Measurements from ENCODE around the gene HAUS7.

The HAUS7 gene

GRCh38 chrX:153435845-153436244 lies 34.5 kb downstream of the HAUS7 start:
- Histone ChIP-seq H3K4me3 (ENCODE audit: low read depth in 1 of 5, low read length in 5 of 5) (no peak overlapping the region), H3K36me3 (ENCODE audit: control insufficient read depth in 5 of 5, insufficient read depth in 5 of 5, low read length in 5 of 5) (no peaks in the 10 kb centered on the region), H3K27ac (ENCODE audit: low read depth, low read length) (no peak overlapping the region), H3K9me3 (ENCODE audit: control insufficient read depth in 5 of 5, low read length in 5 of 5) (peaks cover 3 to 20% (median 13%) of the 10 kb centered on the region in 5 donors), H3K4me1 (ENCODE audit: control insufficient read depth in 5 of 5, insufficient read depth in 5 of 5, low read length in 5 of 5) (peaks cover 0 to 6% (median 2%) of the 10 kb centered on the region in 5 donors), H3K27me3 (ENCODE audit: control insufficient read depth in 5 of 5, insufficient read depth in 4 of 5, low read length in 5 of 5) (peaks cover 7 to 24% (median 20%) of the 10 kb centered on the region in 5 donors), H3K9ac (ENCODE audit: low read length in 5 of 5) (no peak overlapping the region)

- peaks cover 5 to 19% (median 16%) of the 10 kb centered on the region in 5 donors for H3K27me3 ChIP-seq (ENCODE audit: control insufficient read depth in 5 of 5, insufficient read depth in 4 of 5, low read length in 5 of 5)
- peaks cover 6 to 16% (median 12%) of the 10 kb centered on the region in 5 donors for H3K9me3 ChIP-seq (ENCODE audit: control insufficient read depth in 5 of 5, low read length in 5 of 5)
- H3K9ac ChIP-seq (ENCODE audit: low read length in 5 of 5), result no peak overlapping the region
- H3K4me3 ChIP-seq (ENCODE audit: low read depth in 1 of 5, low read length in 5 of 5), result no peak overlapping the region
- H3K27ac ChIP-seq (ENCODE audit: low read depth, low read length), result no peak overlapping the region
- no peaks in the 10 kb centered on the region for H3K36me3 ChIP-seq (ENCODE audit: control insufficient read depth in 5 of 5, insufficient read depth in 5 of 5, low read length in 5 of 5)
- peaks cover 0 to 6% (median 2%) of the 10 kb centered on the region in 5 donors for H3K4me1 ChIP-seq (ENCODE audit: control insufficient read depth in 5 of 5, insufficient read depth in 5 of 5, low read length in 5 of 5)
These were observed 35.6 kb downstream of the HAUS7 start for GRCh38 chrX:153434801-153435200.

GRCh38 chrX:153433781-153434285 lies 36.5 kb downstream of the HAUS7 start:
- Histone ChIP-seq H3K27ac (ENCODE audit: low read depth, low read length) (no peak overlapping the region), H3K9ac (ENCODE audit: low read length in 5 of 5) (no peak overlapping the region), H3K27me3 (ENCODE audit: control insufficient read depth in 5 of 5, insufficient read depth in 4 of 5, low read length in 5 of 5) (peaks cover 5 to 16% (median 15%) of the 10 kb centered on the region in 5 donors), H3K4me3 (ENCODE audit: low read depth in 1 of 5, low read length in 5 of 5) (no peak overlapping the region), H3K36me3 (ENCODE audit: control insufficient read depth in 5 of 5, insufficient read depth in 5 of 5, low read length in 5 of 5) (no peaks in the 10 kb centered on the region), H3K9me3 (ENCODE audit: control insufficient read depth in 5 of 5, low read length in 5 of 5) (peaks cover 3 to 12% (median 10%) of the 10 kb centered on the region in 5 donors), H3K4me1 (ENCODE audit: control insufficient read depth in 5 of 5, insufficient read depth in 5 of 5, low read length in 5 of 5) (peaks cover 0 to 6% (median 2%) of the 10 kb centered on the region in 5 donors)

- Histone ChIP-seq H3K36me3 (ENCODE audit: control insufficient read depth in 5 of 5, insufficient read depth in 5 of 5, low read length in 5 of 5) (no peaks in the 10 kb centered on the region), H3K9me3 (ENCODE audit: control insufficient read depth in 5 of 5, low read length in 5 of 5) (peaks cover 3 to 12% (median 10%) of the 10 kb centered on the region in 5 donors), H3K27me3 (ENCODE audit: control insufficient read depth in 5 of 5, insufficient read depth in 4 of 5, low read length in 5 of 5) (peaks cover 5 to 16% (median 12%) of the 10 kb centered on the region in 5 donors), H3K9ac (ENCODE audit: low read length in 5 of 5) (no peak overlapping the region), H3K4me3 (ENCODE audit: low read depth in 1 of 5, low read length in 5 of 5) (no peak overlapping the region), H3K27ac (ENCODE audit: low read depth, low read length) (no peak overlapping the region), H3K4me1 (ENCODE audit: control insufficient read depth in 5 of 5, insufficient read depth in 5 of 5, low read length in 5 of 5) (peaks cover 0 to 6% (median 0%) of the 10 kb centered on the region in 5 donors)
These were observed 37.2 kb downstream of the HAUS7 start for GRCh38 chrX:153433161-153433680.

- peaks cover 3 to 12% (median 10%) of the 10 kb centered on the region in 5 donors for H3K9me3 ChIP-seq (ENCODE audit: control insufficient read depth in 5 of 5, low read length in 5 of 5)
- H3K27me3 ChIP-seq (ENCODE audit: control insufficient read depth in 5 of 5, insufficient read depth in 4 of 5, low read length in 5 of 5), result peaks cover 5 to 16% (median 10%) of the 10 kb centered on the region in 5 donors
- H3K36me3 ChIP-seq (ENCODE audit: control insufficient read depth in 5 of 5, insufficient read depth in 5 of 5, low read length in 5 of 5), result no peaks in the 10 kb centered on the region
- no peak overlapping the region for H3K9ac ChIP-seq (ENCODE audit: low read length in 5 of 5)
- peak overlapping the region in 1 of 5 donors; percentile 20 for H3K4me3 ChIP-seq (ENCODE audit: low read depth in 1 of 5, low read length in 5 of 5)
- peaks cover 0 to 6% (median 0%) of the 10 kb centered on the region in 5 donors for H3K4me1 ChIP-seq (ENCODE audit: control insufficient read depth in 5 of 5, insufficient read depth in 5 of 5, low read length in 5 of 5)
- no peak overlapping the region for H3K27ac ChIP-seq (ENCODE audit: low read depth, low read length)
These were observed 39.6 kb downstream of the HAUS7 start for GRCh38 chrX:153430796-153431195.

GRCh38 chrX:153426204-153426603 lies 44.2 kb downstream of the HAUS7 start:
- Histone ChIP-seq H3K4me1 (ENCODE audit: control insufficient read depth in 5 of 5, insufficient read depth in 5 of 5, low read length in 5 of 5) (peaks cover 0 to 12% (median 8%) of the 10 kb centered on the region in 5 donors), H3K9ac (ENCODE audit: low read length in 5 of 5) (no peak overlapping the region), H3K9me3 (ENCODE audit: control insufficient read depth in 5 of 5, low read length in 5 of 5) (peaks cover 3 to 8% (median 7%) of the 10 kb centered on the region in 5 donors), H3K36me3 (ENCODE audit: control insufficient read depth in 5 of 5, insufficient read depth in 5 of 5, low read length in 5 of 5) (peaks cover 0 to 10% (median 6%) of the 10 kb centered on the region in 5 donors), H3K27ac (ENCODE audit: low read depth, low read length) (no peak overlapping the region), H3K4me3 (ENCODE audit: low read depth in 1 of 5, low read length in 5 of 5) (no peak overlapping the region), H3K27me3 (ENCODE audit: control insufficient read depth in 5 of 5, insufficient read depth in 4 of 5, low read length in 5 of 5) (peaks cover 0 to 12% (median 9%) of the 10 kb centered on the region in 5 donors)

- Histone ChIP-seq H3K27ac (ENCODE audit: low read depth, low read length) (no peak overlapping the region), H3K9me3 (ENCODE audit: control insufficient read depth in 5 of 5, low read length in 5 of 5) (no peaks in the 10 kb centered on the region), H3K36me3 (ENCODE audit: control insufficient read depth in 5 of 5, insufficient read depth in 5 of 5, low read length in 5 of 5) (peaks cover 0 to 29% (median 15%) of the 10 kb centered on the region in 5 donors), H3K4me1 (ENCODE audit: control insufficient read depth in 5 of 5, insufficient read depth in 5 of 5, low read length in 5 of 5) (peaks cover 0 to 12% (median 8%) of the 10 kb centered on the region in 5 donors), H3K4me3 (ENCODE audit: low read depth in 1 of 5, low read length in 5 of 5) (no peak overlapping the region), H3K9ac (ENCODE audit: low read length in 5 of 5) (no peak overlapping the region), H3K27me3 (ENCODE audit: control insufficient read depth in 5 of 5, insufficient read depth in 4 of 5, low read length in 5 of 5) (peaks cover 0 to 13% (median 6%) of the 10 kb centered on the region in 5 donors)
These were observed 46.7 kb downstream of the HAUS7 start for GRCh38 chrX:153423652-153424051.

- no peak overlapping the region for H3K4me3 ChIP-seq (ENCODE audit: low read depth in 1 of 5, low read length in 5 of 5)
- H3K9ac ChIP-seq (ENCODE audit: low read length in 5 of 5), result no peak overlapping the region
- H3K27me3 ChIP-seq (ENCODE audit: control insufficient read depth in 5 of 5, insufficient read depth in 4 of 5, low read length in 5 of 5), result peaks cover 0 to 16% (median 11%) of the 10 kb centered on the region in 5 donors
- H3K4me1 ChIP-seq (ENCODE audit: control insufficient read depth in 5 of 5, insufficient read depth in 5 of 5, low read length in 5 of 5), result peaks cover under 1 to 23% (median 14%) of the 10 kb centered on the region in 5 donors
- peaks cover 0 to 29% (median 15%) of the 10 kb centered on the region in 5 donors for H3K36me3 ChIP-seq (ENCODE audit: control insufficient read depth in 5 of 5, insufficient read depth in 5 of 5, low read length in 5 of 5)
- H3K9me3 ChIP-seq (ENCODE audit: control insufficient read depth in 5 of 5, low read length in 5 of 5), result no peaks in the 10 kb centered on the region
- no peak overlapping the region for H3K27ac ChIP-seq (ENCODE audit: low read depth, low read length)
These were observed 48.5 kb downstream of the HAUS7 start for GRCh38 chrX:153421856-153422255.

GRCh38 chrX:153420851-153421599 lies 49.4 kb downstream of the HAUS7 start:
- Histone ChIP-seq H3K9ac (ENCODE audit: low read length in 5 of 5) (no peak overlapping the region), H3K4me1 (ENCODE audit: control insufficient read depth in 5 of 5, insufficient read depth in 5 of 5, low read length in 5 of 5) (peaks cover 2 to 30% (median 21%) of the 10 kb centered on the region in 5 donors), H3K27ac (ENCODE audit: low read depth, low read length) (no peak overlapping the region), H3K36me3 (ENCODE audit: control insufficient read depth in 5 of 5, insufficient read depth in 5 of 5, low read length in 5 of 5) (peaks cover 0 to 29% (median 15%) of the 10 kb centered on the region in 5 donors), H3K4me3 (ENCODE audit: low read depth in 1 of 5, low read length in 5 of 5) (no peak overlapping the region), H3K27me3 (ENCODE audit: control insufficient read depth in 5 of 5, insufficient read depth in 4 of 5, low read length in 5 of 5) (peaks cover 0 to 16% (median 11%) of the 10 kb centered on the region in 5 donors), H3K9me3 (ENCODE audit: control insufficient read depth in 5 of 5, low read length in 5 of 5) (no peaks in the 10 kb centered on the region)

GRCh38 chrX:153417637-153418036 lies 52.7 kb downstream of the HAUS7 start:
- peaks cover 0 to 29% (median 12%) of the 10 kb centered on the region in 5 donors for H3K36me3 ChIP-seq (ENCODE audit: control insufficient read depth in 5 of 5, insufficient read depth in 5 of 5, low read length in 5 of 5)
- no peaks in the 10 kb centered on the region for H3K9me3 ChIP-seq (ENCODE audit: control insufficient read depth in 5 of 5, low read length in 5 of 5)
- H3K27me3 ChIP-seq (ENCODE audit: control insufficient read depth in 5 of 5, insufficient read depth in 4 of 5, low read length in 5 of 5), result peaks cover 0 to 13% (median 8%) of the 10 kb centered on the region in 5 donors
- H3K27ac ChIP-seq (ENCODE audit: low read depth, low read length), result no peak overlapping the region
- no peak overlapping the region for H3K4me3 ChIP-seq (ENCODE audit: low read depth in 1 of 5, low read length in 5 of 5)
- peaks cover 4 to 38% (median 27%) of the 10 kb centered on the region in 5 donors for H3K4me1 ChIP-seq (ENCODE audit: control insufficient read depth in 5 of 5, insufficient read depth in 5 of 5, low read length in 5 of 5)
- H3K9ac ChIP-seq (ENCODE audit: low read length in 5 of 5), result no peak overlapping the region
